GM12878 (cell line): ENCODE results near the gene SH3YL1. TPM values are rescaled to one million over a fixed set of nuclear protein-coding genes. Genes with fewer than 3 reads are reported as not detected.

Experiments used
- ATAC-seq: fragments of 200-7000 bp; cut with Tn5 transposase; 3 replicates; pipeline ENCODE4 v1.9.1; 2020; ENCODE audit warnings: mild to moderate bottlenecking, moderate library complexity
- BruUV-seq: library from RNA; stranded (reverse); fragments of 400-500 nt; replicated peaks from 2 replicates; lab custom pipeline; 2021; lab: Mats Ljungman, UMichigan
- CTCF ChIA-PET: fragments of 300-600 bp; sonication (Branson Sonifier 250); formaldehyde crosslinking; extraction: SDS; loops from one replicate; lab custom pipeline; 2021; ENCODE audit warnings: inconsistent platforms; lab: Yijun Ruan, JAX
- POLR2A ChIA-PET: fragments of 350-600 bp; formaldehyde crosslinking; extraction: SDS; loops from one replicate; lab custom pipeline; 2021; ENCODE audit warnings: inconsistent platforms; lab: Charles Lee
- RAD21 ChIA-PET: fragments of 300-600 bp; sonication (Branson Sonifier 250); formaldehyde crosslinking; loops from one replicate; lab custom pipeline; 2023; ENCODE audit warnings: antibody characterized with exemption; ENCODE audit not compliant: unreplicated experiment; lab: Charles Lee
- SMC1A ChIA-PET: fragments of 300-600 bp; sonication (Branson Sonifier 250); formaldehyde crosslinking; loops from one replicate; lab custom pipeline; 2023; ENCODE audit not compliant: unreplicated experiment, uncharacterized antibody; lab: Charles Lee
- DNase-seq: peaks from one replicate; pipeline ENCODE4 v3.0.0-alpha.2; 2011; ENCODE audit warnings: low read depth, low spot score
- FAIRE-seq: peaks from 3 replicates; lab custom pipeline; 2011; peaks lifted over from hg19 to GRCh38; lab: Jason Lieb, UNC
- H2AFZ ChIP-seq: 2 replicates; pipeline ENCODE4 v1.6.0; 2011; ENCODE audit warnings: low read depth, low read length, control low read depth; ENCODE audit not compliant: control insufficient read depth
- H3K27ac ChIP-seq: 2 replicates; pipeline ENCODE4 v1.5.1; 2011; ENCODE audit warnings: control low read depth; ENCODE audit not compliant: control insufficient read depth, insufficient read depth
- H3K27me3 ChIP-seq, 2 experiments: replicated peaks in 1 of 2; 2 replicates each; pipeline versions ENCODE4 v1.6.0 to v1.6.1; 2011; ENCODE audit warnings: low read length in 1 of 2; ENCODE audit not compliant: control insufficient read depth in 2 of 2, insufficient read depth in 2 of 2
- H3K36me3 ChIP-seq, 2 experiments: 2 replicates each; pipeline ENCODE4 v1.5.1; 2011; ENCODE audit warnings: low read length in 1 of 2; ENCODE audit not compliant: control insufficient read depth in 2 of 2, insufficient read depth in 2 of 2
- H3K4me1 ChIP-seq: 2 replicates; pipeline ENCODE4 v1.6.1; 2011; ENCODE audit warnings: mild to moderate bottlenecking, low read length, moderate library complexity, mixed read lengths; ENCODE audit not compliant: control insufficient read depth, insufficient read depth
- H3K4me2 ChIP-seq: 2 replicates; pipeline ENCODE4 v1.6.0; 2011; ENCODE audit warnings: control low read depth; ENCODE audit not compliant: control insufficient read depth, insufficient read depth
- H3K4me3 ChIP-seq: fragments of 200-600 bp; sonication (generic); 2 replicates; pipeline ENCODE4 v1.5.1; 2016
- H3K79me2 ChIP-seq: 2 replicates; pipeline ENCODE4 v1.6.0; 2011; ENCODE audit warnings: low read length; ENCODE audit not compliant: control insufficient read depth, insufficient read depth
- H3K9ac ChIP-seq: 2 replicates; pipeline ENCODE4 v1.8.0; 2011; ENCODE audit warnings: low read length, control low read depth, mixed read lengths; ENCODE audit not compliant: control insufficient read depth, insufficient read depth
- H3K9me3 ChIP-seq: replicated peaks from 3 replicates; pipeline ENCODE4 v1.5.1; 2011; ENCODE audit warnings: mild to moderate bottlenecking, low read length; ENCODE audit not compliant: control insufficient read depth, insufficient read depth
- H4K20me1 ChIP-seq: 2 replicates; pipeline ENCODE4 v1.6.0; 2011; ENCODE audit not compliant: control insufficient read depth, insufficient read depth
- BRCA1 ChIP-seq: IDR thresholded peaks from 2 replicates; pipeline ENCODE4 v1.6.1; 2011; ENCODE audit warnings: low read depth, low read length, improper control_type of control experiment
- CTCF ChIP-seq, 3 experiments: IDR thresholded peaks in 2 of 3; conservative IDR thresholded peaks in 1 of 3; 2 replicates each; pipeline ENCODE4 v1.5.1; 2011; ENCODE audit warnings: low read depth in 3 of 3, low read length in 3 of 3, mild to moderate bottlenecking in 3 of 3, control low read depth in 2 of 3, moderate library complexity in 2 of 3, inconsistent platforms in 1 of 3, mixed read lengths in 1 of 3; ENCODE audit not compliant: control insufficient read depth in 2 of 3, insufficient read depth in 1 of 3; ENCODE audit errors: extremely low read depth in 1 of 3
- E2F8 ChIP-seq: fragments of 450-650 bp; IDR thresholded peaks from 2 replicates; pipeline ENCODE4 v1.6.1; 2018; ENCODE audit warnings: mild to moderate bottlenecking, low read depth, moderate library complexity; ENCODE audit not compliant: partially characterized antibody
- E4F1 ChIP-seq: fragments of 450-650 bp; IDR thresholded peaks from 2 replicates; pipeline ENCODE4 v1.6.1; 2018; ENCODE audit warnings: borderline replicate concordance, mild to moderate bottlenecking; ENCODE audit not compliant: partially characterized antibody
- HDGF ChIP-seq: fragments of 450-650 bp; IDR thresholded peaks from 2 replicates; pipeline ENCODE4 v1.6.1; 2016; ENCODE audit warnings: antibody characterized with exemption
- MTA3 ChIP-seq: IDR thresholded peaks from 2 replicates; pipeline ENCODE4 v1.6.1; 2012; ENCODE audit warnings: low read length, inconsistent platforms, borderline replicate concordance
- NKRF ChIP-seq: fragments of 450-650 bp; conservative IDR thresholded peaks from 2 replicates; pipeline ENCODE4 v1.6.1; 2017; ENCODE audit warnings: mild to moderate bottlenecking, moderate library complexity
- NRF1 ChIP-seq: conservative IDR thresholded peaks from 2 replicates; pipeline ENCODE4 v1.6.1; 2011; ENCODE audit warnings: mild to moderate bottlenecking, low read depth, low read length, improper control_type of control experiment
- RUNX3 ChIP-seq: IDR thresholded peaks from 2 replicates; pipeline ENCODE4 v1.6.1; 2012; ENCODE audit warnings: low read length, inconsistent platforms
- SMC3 ChIP-seq: IDR thresholded peaks from 2 replicates; pipeline ENCODE4 v1.6.1; 2011; ENCODE audit warnings: low read length, improper control_type of control experiment, borderline replicate concordance
- ZNF217 ChIP-seq: fragments of 450-650 bp; IDR thresholded peaks from 2 replicates; pipeline ENCODE4 v1.6.1; 2017; ENCODE audit warnings: antibody characterized with exemption, mild to moderate bottlenecking
- WGBS: methylation state at CpG from one replicate; pipeline ENCODE4 v1.1.6; 2016; ENCODE audit warnings: low lambda C conversion rate; ENCODE audit not compliant: insufficient replicate concordance, insufficient coverage; ENCODE audit errors: missing lambda C conversion rate; 5-methylcytosine and 5-hydroxymethylcytosine counted together
- in situ Hi-C: fragments of 300-500 bp; cut with MboI; formaldehyde crosslinking; loops from 9 replicates; pipeline ENCODE4 v1.14.3; 2018; ENCODE audit warnings: mixed read lengths
- intact Hi-C: fragments of 100-400 bp; cut with micrococcal nuclease; formaldehyde crosslinking; loops from one replicate; pipeline ENCODE4 v1.14.2; 2022; ENCODE audit not compliant: unreplicated experiment
- polyA plus RNA-seq, 11 experiments: library from polyadenylated mRNA; depleted of rRNA in 4 of 11; unstranded in 6 of 11; stranded (reverse) in 5 of 11; fragments of >200 nt; fragmentation: Nextera tagmentation in 4 of 11; fragmentation: Illumina TruSeq in 1 of 11; extraction: Ambion mirVana in 4 of 11; extraction: Trizol in 1 of 11; gene quantifications; 1 replicate in 1 of 11; 2 replicates in 10 of 11; pipeline versions ENCODE4 v1.2.1 to v1.2.3, GENCODE V29; 2011 to 2016; ENCODE audit warnings: inconsistent platforms in 2 of 11, missing spikeins in 2 of 11, low read depth in 1 of 11
- total RNA-seq, 4 experiments: library from RNA; depleted of rRNA in 3 of 4; stranded (reverse); fragments of >200 nt in 3 of 4; fragmentation: Illumina TruSeq in 1 of 4; extraction: Trizol in 1 of 4; gene quantifications; 2 replicates each; pipeline versions ENCODE4 v1.2.1 to v1.2.3, GENCODE V29; 2013 to 2021

SH3YL1 gene
- total and polyA plus RNA-seq, 10 of the 15 experiments (the other 5 are each of a cell fraction or from before 2014, with no cell fraction given): 12.2 to 22.4 (median 17.2) TPM

- Histone ChIP-seq H3K9ac (no peak overlapping the region), H3K36me3 (no peaks in the 10 kb centered on the region), H3K4me2 (no peak overlapping the region), H3K79me2 (no peaks in the 10 kb centered on the region), H3K27ac (no peak overlapping the region), H3K4me3 (no peak overlapping the region), H3K27me3 (no peaks in the 10 kb centered on the region; a peak in 1 of 4 replicates), H2AFZ (no peak overlapping the region), H3K4me1 (no peaks in the 10 kb centered on the region), H4K20me1 (no peaks in the 10 kb centered on the region), H3K9me3 (no peaks in the 10 kb centered on the region; the same call in 2 of the 3 replicates)
- SMC1A ChIA-PET: no interaction called here
- ATAC-seq: no peak
- 49% methylated on average over 9 of the region's 9 CpGs for WGBS
- no TSS peak for BruUV-seq
- CTCF ChIA-PET: no interaction called here
- in situ Hi-C loops (no loop called here), intact Hi-C loops (no loop called here)
- no peak for DNase-seq
- RAD21 ChIA-PET: no interaction called here
- POLR2A ChIA-PET: no interaction called here
- no peak for FAIRE-seq
- TF ChIP-seq E4F1 (no peak), BRCA1 (no peak), RUNX3 (no peak), ZNF217 (no peak), CTCF (IDR thresholded peaks at IDR 0.05 in 2 of 3, conservative IDR thresholded peaks at IDR 0.05 in 1 of 3; ENCODE audit: control insufficient read depth in 2 of 3, extremely low read depth in 1 of 3, insufficient read depth in 1 of 3, low read depth in 3 of 3, low read length in 3 of 3) (no peak), NRF1 (no peak), SMC3 (no peak), E2F8 (no peak), MTA3 (no peak), NKRF (no peak), HDGF (no peak)
Observed at GRCh38 chr2:201648-202433, 62.0 kb downstream of the SH3YL1 start.
